CD4-positive, alpha-beta T cell (primary cell): ENCODE measurements around the gene AKAP12. TPM values are rescaled to one million over a fixed set of nuclear protein-coding genes. Genes with fewer than 3 reads are reported as not detected.

Source experiments
- ATAC-seq: fragments of 200-7000 bp; cut with Tn5 transposase; one replicate; pipeline ENCODE4 v1.10.0; 2022; ENCODE audit warnings: mild to moderate bottlenecking; ENCODE audit not compliant: poor library complexity
- CTCF ChIA-PET: fragments of 350-600 bp; sonication (Branson Sonifier 250); formaldehyde crosslinking; loops from one replicate; lab custom pipeline; 2021; ENCODE audit warnings: antibody characterized with exemption, inconsistent platforms; lab: Charles Lee
- POLR2A ChIA-PET: fragments of 350-600 bp; sonication (Branson Sonifier 250); formaldehyde crosslinking; loops from one replicate; lab custom pipeline; 2021; ENCODE audit warnings: antibody characterized with exemption, inconsistent platforms; lab: Charles Lee
- DNase-seq, 14 experiments: peaks; one replicate each; pipeline ENCODE4 v3.0.0-alpha.2; 2013 to 2020; ENCODE audit warnings: mixed read lengths in 2 of 14
- H3K27ac ChIP-seq, 2 donors: one replicate each; pipeline versions ENCODE4 v1.5.1 to v1.7.0; 2013; ENCODE audit warnings: low read length in 2 of 2, low read depth in 1 of 2, mild to moderate bottlenecking in 1 of 2
- H3K27me3 ChIP-seq, 2 experiments: 1 replicate in 1 of 2; 2 replicates in 1 of 2; pipeline versions ENCODE4 v1.6.1 to v1.7.0; 2013; ENCODE audit warnings: low read length in 2 of 2, control low read depth in 1 of 2, mild to moderate bottlenecking in 1 of 2, moderate library complexity in 1 of 2; ENCODE audit not compliant: insufficient read depth in 2 of 2, control insufficient read depth in 1 of 2
- H3K36me3 ChIP-seq: one replicate; pipeline ENCODE4 v1.6.1; 2013; ENCODE audit warnings: low read length, control low read depth; ENCODE audit not compliant: insufficient read depth
- H3K4me1 ChIP-seq: one replicate; pipeline ENCODE4 v1.6.1; 2013; ENCODE audit warnings: low read length, control low read depth; ENCODE audit not compliant: insufficient read depth
- H3K4me3 ChIP-seq: one replicate; pipeline ENCODE4 v1.5.1; 2013; ENCODE audit warnings: mild to moderate bottlenecking, low read length, moderate library complexity
- H3K9me3 ChIP-seq, 2 experiments: 1 replicate in 1 of 2; 2 replicates in 1 of 2; pipeline versions ENCODE4 v1.6.1 to v1.7.0; 2013; ENCODE audit warnings: low read length in 2 of 2, mild to moderate bottlenecking in 2 of 2, control low read depth in 1 of 2, moderate library complexity in 1 of 2; ENCODE audit not compliant: control insufficient read depth in 1 of 2, insufficient read depth in 1 of 2
- H3K27ac Mint-ChIP-seq: one replicate; pipeline ENCODE4 v1.8.0; 2020; ENCODE audit warnings: mixed read lengths
- H3K27me3 Mint-ChIP-seq: one replicate; pipeline ENCODE4 v1.8.0; 2021; ENCODE audit warnings: mixed read lengths
- H3K36me3 Mint-ChIP-seq: one replicate; pipeline ENCODE4 v1.8.0; 2021; ENCODE audit warnings: low read depth, mixed read lengths
- H3K4me1 Mint-ChIP-seq: one replicate; pipeline ENCODE4 v1.8.0; 2021; ENCODE audit warnings: low read depth, mixed read lengths
- H3K4me3 Mint-ChIP-seq: one replicate; pipeline ENCODE4 v1.8.0; 2020; ENCODE audit warnings: mild to moderate bottlenecking, mixed read lengths
- H3K9me3 Mint-ChIP-seq: one replicate; pipeline ENCODE4 v1.8.0; 2020; ENCODE audit warnings: mixed read lengths
- intact Hi-C, 2 experiments: fragments of 100-400 bp; cut with DNase I in 1 of 2; cut with micrococcal nuclease in 1 of 2; formaldehyde crosslinking; loops; one replicate each; pipeline versions ENCODE4 v1.15.1 to v1.9.0; 2023 to 2025; cut with DNase I, micrococcal nuclease
- total RNA-seq, 174 experiments: library from RNA in 2 of 174; stranded (reverse) in 2 of 174; gene quantifications; one replicate each; pipeline ENCODE4 v1.2.3 and lab custom pipeline; 2021 to 2026
- TF ChIP-seq, protein P1 (sequence below): fragments of 200-600 bp; IDR thresholded peaks from one replicate; pipeline ENCODE4 v1.8.0; 2022; ENCODE audit warnings: antibody characterized with exemption, mild to moderate bottlenecking

Gene AKAP12
- total RNA-seq, 2 experiments from 2014 or later: 0.03 to 0.05 TPM

DNA sequence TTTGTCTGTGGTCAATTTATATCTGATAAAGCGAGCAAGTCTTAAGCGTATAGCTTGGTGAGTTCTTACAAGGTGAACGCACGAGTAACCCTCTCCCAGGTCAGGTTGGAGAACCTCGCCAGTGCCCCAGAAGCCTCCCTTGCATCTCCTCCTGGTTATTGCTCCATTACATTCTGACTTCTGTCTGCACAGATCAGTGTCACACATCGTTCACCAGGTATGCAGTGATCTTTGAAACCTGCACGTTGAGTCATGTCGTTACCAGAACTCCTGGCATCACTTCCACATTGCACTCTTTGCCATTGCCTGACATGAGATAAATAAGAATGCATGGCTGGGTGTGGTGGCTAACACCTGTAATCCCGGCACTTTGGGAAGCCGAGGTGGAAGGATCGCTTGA is 44.2 kb downstream of the AKAP12 start:
- Mint-ChIP-seq H3K9me3 (no peaks in the 10 kb centered on the region), H3K4me3 (no peak overlapping the region), H3K27me3 (peaks cover 25% of the 10 kb centered on the region), H3K4me1 (peaks cover 23% of the 10 kb centered on the region), H3K36me3 (no peaks in the 10 kb centered on the region), H3K27ac (no peak overlapping the region)
- Histone ChIP-seq H3K27ac (no peak overlapping the region), H3K27me3 (peaks cover 0 to 5% of the 10 kb centered on the region in 2 experiments), H3K4me1 (no peaks in the 10 kb centered on the region), H3K9me3 (no peaks in the 10 kb centered on the region), H3K4me3 (no peak overlapping the region), H3K36me3 (no peaks in the 10 kb centered on the region)
- TF ChIP-seq, protein P1, sequence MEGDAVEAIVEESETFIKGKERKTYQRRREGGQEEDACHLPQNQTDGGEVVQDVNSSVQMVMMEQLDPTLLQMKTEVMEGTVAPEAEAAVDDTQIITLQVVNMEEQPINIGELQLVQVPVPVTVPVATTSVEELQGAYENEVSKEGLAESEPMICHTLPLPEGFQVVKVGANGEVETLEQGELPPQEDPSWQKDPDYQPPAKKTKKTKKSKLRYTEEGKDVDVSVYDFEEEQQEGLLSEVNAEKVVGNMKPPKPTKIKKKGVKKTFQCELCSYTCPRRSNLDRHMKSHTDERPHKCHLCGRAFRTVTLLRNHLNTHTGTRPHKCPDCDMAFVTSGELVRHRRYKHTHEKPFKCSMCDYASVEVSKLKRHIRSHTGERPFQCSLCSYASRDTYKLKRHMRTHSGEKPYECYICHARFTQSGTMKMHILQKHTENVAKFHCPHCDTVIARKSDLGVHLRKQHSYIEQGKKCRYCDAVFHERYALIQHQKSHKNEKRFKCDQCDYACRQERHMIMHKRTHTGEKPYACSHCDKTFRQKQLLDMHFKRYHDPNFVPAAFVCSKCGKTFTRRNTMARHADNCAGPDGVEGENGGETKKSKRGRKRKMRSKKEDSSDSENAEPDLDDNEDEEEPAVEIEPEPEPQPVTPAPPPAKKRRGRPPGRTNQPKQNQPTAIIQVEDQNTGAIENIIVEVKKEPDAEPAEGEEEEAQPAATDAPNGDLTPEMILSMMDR: no peak
- ChIA-PET CTCF (no interaction called here), POLR2A (no interaction called here)
- intact Hi-C loops: no loop called here
- DNase-seq: no peak
- ATAC-seq: no peak

DNA sequence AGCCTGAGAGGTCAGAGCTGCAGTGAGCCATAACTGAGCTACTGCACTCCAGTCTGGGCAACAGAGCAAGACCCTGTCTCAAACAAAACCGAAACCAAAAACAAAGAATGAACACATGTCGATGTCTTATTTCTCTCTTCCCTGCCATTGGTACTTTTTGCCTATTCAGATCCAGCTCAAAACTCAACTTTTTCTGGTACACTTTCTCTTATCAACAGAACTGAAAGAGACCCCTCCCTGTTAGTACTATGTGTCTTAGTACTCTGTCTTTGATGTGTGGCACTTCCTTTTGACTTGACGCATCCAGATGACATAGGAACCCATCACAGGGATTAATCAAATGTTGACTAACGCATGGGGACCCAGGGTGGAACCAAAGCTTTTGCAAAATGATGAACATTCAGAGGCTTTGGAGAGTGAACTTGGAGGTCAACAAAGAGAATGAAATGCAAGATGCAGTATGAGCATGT is 44.8 kb downstream of the AKAP12 start:
- no peak overlapping the region for H3K4me3 Mint-ChIP-seq
- ChIA-PET CTCF (no interaction called here), POLR2A (no interaction called here)
- H3K27ac Mint-ChIP-seq: no peak overlapping the region
- no peaks in the 10 kb centered on the region for H3K9me3 Mint-ChIP-seq
- no peak overlapping the region for H3K27ac ChIP-seq
- peaks cover 0 to 5% of the 10 kb centered on the region in 2 experiments for H3K27me3 ChIP-seq
- no peaks in the 10 kb centered on the region for H3K9me3 ChIP-seq
- intact Hi-C loops: no loop called here
- TF ChIP-seq, protein P1: no peak
- H3K4me1 ChIP-seq: no peaks in the 10 kb centered on the region
- no peak overlapping the region for H3K4me3 ChIP-seq
- peak in 1 of 14 experiments; percentile 18 for DNase-seq
- H3K36me3 Mint-ChIP-seq: no peaks in the 10 kb centered on the region
- H3K36me3 ChIP-seq: no peaks in the 10 kb centered on the region
- ATAC-seq: peak; percentile 49
- peaks cover 25% of the 10 kb centered on the region for H3K27me3 Mint-ChIP-seq
- peaks cover 29% of the 10 kb centered on the region for H3K4me1 Mint-ChIP-seq

DNA sequence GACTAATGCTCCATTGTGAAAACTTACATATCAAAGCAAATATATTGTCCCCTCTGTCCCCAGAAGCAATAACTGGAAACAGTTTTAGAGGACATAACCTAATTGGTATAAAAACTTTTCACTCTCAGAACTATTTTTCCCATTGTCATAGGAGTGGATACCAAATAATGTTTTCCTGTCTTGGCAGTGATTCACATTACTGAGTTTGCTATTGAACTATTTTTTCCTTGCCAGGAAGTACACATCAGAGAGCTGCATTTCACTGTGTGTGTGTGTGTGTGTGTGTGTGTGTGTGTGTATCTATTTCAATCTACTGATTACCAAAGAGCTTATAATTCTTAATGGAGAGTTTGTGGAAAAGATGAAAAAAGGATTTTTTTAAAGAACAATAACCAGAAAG is 45.4 kb downstream of the AKAP12 start:
- TF ChIP-seq, protein P1: no peak
- H3K4me3 Mint-ChIP-seq: no peak overlapping the region
- no peaks in the 10 kb centered on the region for H3K36me3 ChIP-seq
- no peaks in the 10 kb centered on the region for H3K36me3 Mint-ChIP-seq
- peaks cover 25% of the 10 kb centered on the region for H3K27me3 Mint-ChIP-seq
- DNase-seq (no peak), ATAC-seq (no peak)
- peaks cover 0 to 5% of the 10 kb centered on the region in 2 experiments for H3K27me3 ChIP-seq
- H3K27ac Mint-ChIP-seq: no peak overlapping the region
- intact Hi-C loops: no loop called here
- H3K9me3 Mint-ChIP-seq: no peaks in the 10 kb centered on the region
- H3K4me1 ChIP-seq: no peaks in the 10 kb centered on the region
- ChIA-PET POLR2A (no interaction called here), CTCF (no interaction called here)
- H3K9me3 ChIP-seq: no peaks in the 10 kb centered on the region
- no peak overlapping the region for H3K4me3 ChIP-seq
- peaks cover 34% of the 10 kb centered on the region for H3K4me1 Mint-ChIP-seq
- H3K27ac ChIP-seq: no peak overlapping the region
